Measurements from ENCODE around the gene MORN3.
"Not testable (repeated sequence)": the region's sequence is repeated elsewhere in the genome, so short reads cannot be mapped to it uniquely, and the experiment has no call there.

Gene MORN3

GRCh38 chr12:121689430-121689829, 20.0 kb upstream of the MORN3 start:
- DNase-seq (ENCODE audit: low spot score), result no peak

GRCh38 chr12:121688966-121689365, 19.5 kb upstream of the MORN3 start:
- no peak for DNase-seq (ENCODE audit: low spot score)

GRCh38 chr12:121679661-121680197, 10.3 kb upstream of the MORN3 start:
- DNase-seq (ENCODE audit: low spot score), result not testable (repeated sequence)

- DNase-seq (ENCODE audit: low spot score), result no peak
Measured at GRCh38 chr12:121678716-121679300, 9.4 kb upstream of the MORN3 start.

- DNase-seq (ENCODE audit: low spot score), result no peak
Measured at GRCh38 chr12:121678305-121678704, 8.9 kb upstream of the MORN3 start.

- DNase-seq (ENCODE audit: low spot score), result no peak
Measured at GRCh38 chr12:121676190-121676589, 6.7 kb upstream of the MORN3 start.

GRCh38 chr12:121673013-121673511, 3.6 kb upstream of the MORN3 start:
- no peak for DNase-seq (ENCODE audit: low spot score)

GRCh38 chr12:121668750-121669520, 519 bp downstream of the MORN3 start:
- peak; percentile 11 for DNase-seq (ENCODE audit: low spot score)

- DNase-seq (ENCODE audit: low spot score), result not testable (repeated sequence)
Measured at GRCh38 chr12:121666829-121667228, 2.6 kb downstream of the MORN3 start.

- DNase-seq (ENCODE audit: low spot score), result no peak
Measured at GRCh38 chr12:121663610-121663929, 5.9 kb downstream of the MORN3 start.

GRCh38 chr12:121661353-121662105, 7.9 kb downstream of the MORN3 start:
- not testable (repeated sequence) for DNase-seq (ENCODE audit: low spot score)

GRCh38 chr12:121657305-121658008, 12.0 kb downstream of the MORN3 start:
- peak; percentile 23 for DNase-seq (ENCODE audit: low spot score)

GRCh38 chr12:121656122-121656521, 13.3 kb downstream of the MORN3 start:
- DNase-seq (ENCODE audit: low spot score), result no peak

GRCh38 chr12:121653999-121654398, 15.5 kb downstream of the MORN3 start:
- DNase-seq (ENCODE audit: low spot score), result no peak

GRCh38 chr12:121652767-121653497, 16.5 kb downstream of the MORN3 start:
- no peak for DNase-seq (ENCODE audit: low spot score)

- DNase-seq (ENCODE audit: low spot score), result no peak
Measured at GRCh38 chr12:121651320-121651719, 18.1 kb downstream of the MORN3 start.

- DNase-seq (ENCODE audit: low spot score), result no peak
Measured at GRCh38 chr12:121649819-121650353, 19.6 kb downstream of the MORN3 start.

GRCh38 chr12:121649322-121649721, 20.1 kb downstream of the MORN3 start:
- no peak for DNase-seq (ENCODE audit: low spot score)

- no peak for DNase-seq (ENCODE audit: low spot score)
Measured at GRCh38 chr12:121648458-121649028, 20.9 kb downstream of the MORN3 start.

- DNase-seq (ENCODE audit: low spot score), result no peak
Measured at GRCh38 chr12:121641343-121641630, 28.2 kb downstream of the MORN3 start.
